DOHH2 (cell line): ENCODE data around the gene CCNYL1.

Experiments used
- H3F3A ChIP-seq: fragments of 200-600 bp; sonication (generic), shearing (Covaris generic); 2 replicates; pipeline ENCODE4 v1.6.0; 2016; ENCODE audit warnings: antibody characterized with exemption, mild to moderate bottlenecking; ENCODE audit not compliant: control insufficient read depth, insufficient read depth
- H3K27ac ChIP-seq: fragments of 200-600 bp; sonication (generic); 2 replicates; pipeline ENCODE4 v1.5.1; 2014; ENCODE audit warnings: low read depth, mild to moderate bottlenecking, low read length, moderate library complexity
- H3K27me3 ChIP-seq: fragments of 200-600 bp; sonication (generic); 2 replicates; pipeline ENCODE4 v1.6.1; 2014; ENCODE audit warnings: mild to moderate bottlenecking, low read length, mixed read lengths; ENCODE audit not compliant: control insufficient read depth
- H3K36me3 ChIP-seq: fragments of 200-600 bp; sonication (generic); 2 replicates; pipeline ENCODE4 v1.6.1; 2014; ENCODE audit warnings: mild to moderate bottlenecking, low read length, moderate library complexity, mixed read lengths; ENCODE audit not compliant: control insufficient read depth
- H3K4me1 ChIP-seq: fragments of 200-600 bp; sonication (generic); 2 replicates; pipeline ENCODE4 v1.6.1; 2014; ENCODE audit warnings: mild to moderate bottlenecking, low read length, mixed read lengths; ENCODE audit not compliant: control insufficient read depth
- H3K4me2 ChIP-seq: fragments of 200-600 bp; sonication (generic); 2 replicates; pipeline ENCODE4 v1.6.0; 2014; ENCODE audit warnings: mild to moderate bottlenecking, low read length, moderate library complexity
- H3K4me3 ChIP-seq: fragments of 200-600 bp; sonication (generic); 2 replicates; pipeline ENCODE4 v1.5.1; 2014; ENCODE audit warnings: mild to moderate bottlenecking, low read length, mixed read lengths
- H3K79me2 ChIP-seq: fragments of 200-600 bp; sonication (generic); 2 replicates; pipeline ENCODE4 v1.6.1; 2014; ENCODE audit warnings: mild to moderate bottlenecking, low read length, mixed read lengths; ENCODE audit not compliant: control insufficient read depth
- H3K9me2 ChIP-seq: fragments of 200-600 bp; sonication (generic); replicated peaks from 2 replicates; pipeline ENCODE4 v1.6.1; 2014; ENCODE audit warnings: mild to moderate bottlenecking, low read length, mixed read lengths; ENCODE audit not compliant: control insufficient read depth
- H3K9me3 ChIP-seq: fragments of 200-600 bp; sonication (generic); 2 replicates; pipeline ENCODE4 v1.6.1; 2014; ENCODE audit warnings: antibody characterized with exemption, low read length, mixed read lengths; ENCODE audit not compliant: control insufficient read depth, insufficient read depth
- H4K20me1 ChIP-seq: fragments of 200-600 bp; sonication (generic); 2 replicates; pipeline ENCODE4 v1.6.0; 2014; ENCODE audit warnings: low read depth, mild to moderate bottlenecking, antibody characterized with exemption, low read length, moderate library complexity; ENCODE audit not compliant: control insufficient read depth, insufficient read depth
- EZH2phosphoT487 ChIP-seq: fragments of 200-600 bp; sonication (generic); IDR thresholded peaks from 2 replicates; pipeline ENCODE4 v1.6.1; 2017; ENCODE audit warnings: borderline replicate concordance, mild to moderate bottlenecking, antibody characterized with exemption, low read length, moderate library complexity, mixed read lengths
- TF ChIP-seq, protein P1 (sequence below): fragments of 200-600 bp; sonication (generic); IDR thresholded peaks from one replicate; pipeline ENCODE4 v1.5.1; 2014; ENCODE audit warnings: antibody characterized with exemption, mild to moderate bottlenecking, low read depth, low read length; ENCODE audit not compliant: poor library complexity, severe bottlenecking

Gene CCNYL1

DNA sequence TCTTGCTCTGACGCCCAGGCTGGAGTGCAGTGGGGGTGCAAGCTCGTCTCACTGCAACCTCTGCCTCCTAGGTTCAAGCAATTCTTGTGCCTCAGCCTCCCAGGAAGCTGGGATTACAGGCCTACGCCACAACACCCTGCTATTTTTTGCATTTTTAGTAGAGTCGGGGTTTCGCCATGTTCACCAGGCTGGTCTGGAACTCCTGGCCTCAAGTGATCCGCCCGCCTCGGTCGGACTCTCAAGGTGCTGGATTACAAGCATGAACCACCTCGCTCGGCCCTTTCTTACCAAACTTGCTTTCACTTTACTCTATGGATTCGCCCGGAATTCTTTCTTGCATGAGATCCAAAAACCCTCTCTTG, 61.4 kb downstream of the CCNYL1 start:
- Histone ChIP-seq H3K79me2 (no peaks in the 10 kb centered on the region), H3K9me3 (no peaks in the 10 kb centered on the region), H3F3A (no peaks in the 10 kb centered on the region), H3K27me3 (peaks cover 31% of the 10 kb centered on the region), H3K4me2 (no peak overlapping the region), H3K4me3 (no peak overlapping the region), H3K9me2 (no peaks in the 10 kb centered on the region), H3K36me3 (no peaks in the 10 kb centered on the region), H4K20me1 (no peaks in the 10 kb centered on the region), H3K27ac (no peak overlapping the region), H3K4me1 (peaks cover 24% of the 10 kb centered on the region)
- TF ChIP-seq, protein P1, sequence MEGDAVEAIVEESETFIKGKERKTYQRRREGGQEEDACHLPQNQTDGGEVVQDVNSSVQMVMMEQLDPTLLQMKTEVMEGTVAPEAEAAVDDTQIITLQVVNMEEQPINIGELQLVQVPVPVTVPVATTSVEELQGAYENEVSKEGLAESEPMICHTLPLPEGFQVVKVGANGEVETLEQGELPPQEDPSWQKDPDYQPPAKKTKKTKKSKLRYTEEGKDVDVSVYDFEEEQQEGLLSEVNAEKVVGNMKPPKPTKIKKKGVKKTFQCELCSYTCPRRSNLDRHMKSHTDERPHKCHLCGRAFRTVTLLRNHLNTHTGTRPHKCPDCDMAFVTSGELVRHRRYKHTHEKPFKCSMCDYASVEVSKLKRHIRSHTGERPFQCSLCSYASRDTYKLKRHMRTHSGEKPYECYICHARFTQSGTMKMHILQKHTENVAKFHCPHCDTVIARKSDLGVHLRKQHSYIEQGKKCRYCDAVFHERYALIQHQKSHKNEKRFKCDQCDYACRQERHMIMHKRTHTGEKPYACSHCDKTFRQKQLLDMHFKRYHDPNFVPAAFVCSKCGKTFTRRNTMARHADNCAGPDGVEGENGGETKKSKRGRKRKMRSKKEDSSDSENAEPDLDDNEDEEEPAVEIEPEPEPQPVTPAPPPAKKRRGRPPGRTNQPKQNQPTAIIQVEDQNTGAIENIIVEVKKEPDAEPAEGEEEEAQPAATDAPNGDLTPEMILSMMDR: no peak
- no peak for TF ChIP-seq EZH2phosphoT487

DNA sequence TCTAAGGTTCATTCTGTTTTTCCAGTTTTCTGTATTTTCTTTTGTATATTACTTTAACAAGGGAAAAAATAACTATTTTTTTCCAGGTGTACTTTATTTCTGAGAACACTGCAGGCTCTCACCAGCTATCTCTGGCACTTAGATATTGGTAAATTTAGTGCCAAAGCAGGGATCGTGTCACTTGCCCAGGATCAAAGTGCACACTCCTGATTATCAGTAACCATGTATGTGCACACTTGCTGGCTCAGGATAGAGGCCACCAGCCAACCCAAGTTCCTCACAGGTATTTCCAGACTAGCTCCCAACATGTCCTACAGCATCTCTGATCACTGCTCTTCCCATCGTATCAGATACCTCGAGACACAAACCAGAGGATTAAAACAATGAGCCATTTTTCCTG, 64.0 kb downstream of the CCNYL1 start:
- no peak for TF ChIP-seq EZH2phosphoT487
- TF ChIP-seq, protein P1: no peak
- Histone ChIP-seq H4K20me1 (no peaks in the 10 kb centered on the region), H3K36me3 (no peaks in the 10 kb centered on the region), H3K4me3 (no peak overlapping the region), H3K27me3 (peaks cover 14% of the 10 kb centered on the region), H3K27ac (no peak overlapping the region), H3K4me1 (peaks cover 5% of the 10 kb centered on the region), H3K79me2 (no peaks in the 10 kb centered on the region), H3F3A (no peaks in the 10 kb centered on the region), H3K9me3 (no peaks in the 10 kb centered on the region), H3K4me2 (no peak overlapping the region), H3K9me2 (no peaks in the 10 kb centered on the region)

DNA sequence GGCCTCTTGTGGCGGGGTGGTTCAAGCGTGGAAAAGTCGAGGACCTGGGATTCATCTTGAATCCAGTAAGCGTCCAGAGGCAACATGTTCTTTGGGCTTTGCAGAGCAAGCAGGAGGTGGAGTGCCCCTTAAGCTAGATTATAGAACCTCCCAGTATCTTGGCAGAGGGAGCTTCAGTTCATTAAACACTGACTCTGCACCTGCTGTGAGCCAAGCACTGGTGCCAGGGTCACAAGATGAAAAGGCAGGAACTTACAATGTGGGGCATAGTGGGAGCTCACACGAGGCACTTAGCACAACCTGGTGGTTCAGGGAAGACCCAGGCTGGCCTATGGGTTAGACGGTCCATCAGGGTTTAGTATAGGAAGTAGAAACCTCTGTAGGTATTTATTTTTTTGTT, 65.7 kb downstream of the CCNYL1 start:
- Histone ChIP-seq H3K36me3 (no peaks in the 10 kb centered on the region), H3F3A (no peaks in the 10 kb centered on the region), H4K20me1 (no peaks in the 10 kb centered on the region), H3K79me2 (no peaks in the 10 kb centered on the region), H3K9me2 (no peaks in the 10 kb centered on the region), H3K27me3 (peaks cover 6% of the 10 kb centered on the region; the same call in 1 of the 2 replicates), H3K4me1 (no peaks in the 10 kb centered on the region), H3K4me2 (no peak overlapping the region), H3K4me3 (no peak overlapping the region), H3K9me3 (no peaks in the 10 kb centered on the region), H3K27ac (no peak overlapping the region)
- TF ChIP-seq, protein P1: no peak
- TF ChIP-seq EZH2phosphoT487: no peak
